SK-N-SH (cell line): ENCODE results near the gene RFX7.

Experiments used
- CTCF ChIP-seq: fragments of 200-600 bp; sonication (generic); IDR thresholded peaks from 2 replicates; pipeline ENCODE4 v1.6.1; 2017; ENCODE audit warnings: antibody characterized with exemption, mild to moderate bottlenecking, moderate library complexity
- EP300 ChIP-seq, 2 experiments: IDR thresholded peaks; 2 replicates each; pipeline versions ENCODE4 v1.4.0 to v1.6.1; 2012; ENCODE audit warnings: borderline replicate concordance in 1 of 2, low read depth in 1 of 2, low read length in 1 of 2
- EZH2phosphoT487 ChIP-seq: fragments of 200-600 bp; sonication (generic); IDR thresholded peaks from 2 replicates; pipeline ENCODE4 v1.6.1; 2017; ENCODE audit warnings: low read depth, mixed run types, mild to moderate bottlenecking, antibody characterized with exemption, moderate library complexity, borderline replicate concordance
- FOSL2 ChIP-seq: IDR thresholded peaks from 2 replicates; pipeline ENCODE4 v1.4.0; 2012; ENCODE audit warnings: low read depth, mild to moderate bottlenecking, moderate library complexity, borderline replicate concordance
- GABPA ChIP-seq: IDR thresholded peaks from 2 replicates; pipeline ENCODE4 v1.4.0; 2012; ENCODE audit warnings: low read depth, mild to moderate bottlenecking
- IRF3 ChIP-seq: fragments of 150-350 bp; IDR thresholded peaks from 2 replicates; pipeline ENCODE4 v1.6.1; 2016; ENCODE audit warnings: mild to moderate bottlenecking, low read depth, low read length
- JUND ChIP-seq: IDR thresholded peaks from 2 replicates; pipeline ENCODE4 v1.4.0; 2012
- NRF1 ChIP-seq: IDR thresholded peaks from 2 replicates; pipeline ENCODE4 v1.6.1; 2012; ENCODE audit warnings: low read depth, mild to moderate bottlenecking, low read length
- RAD21 ChIP-seq: IDR thresholded peaks from 2 replicates; pipeline ENCODE4 v1.6.1; 2012; ENCODE audit warnings: mild to moderate bottlenecking, low read length
- RCOR1 ChIP-seq: fragments of 150-350 bp; IDR thresholded peaks from 2 replicates; pipeline ENCODE4 v1.6.1; 2017; ENCODE audit warnings: antibody characterized with exemption, low read length
- YY1 ChIP-seq: IDR thresholded peaks from 2 replicates; pipeline ENCODE4 v1.4.0; 2012; ENCODE audit warnings: low read depth, mild to moderate bottlenecking
- ZBTB33 ChIP-seq: IDR thresholded peaks from 2 replicates; pipeline ENCODE4 v1.4.0; 2012; ENCODE audit warnings: low read depth, borderline replicate concordance

- no peak for TF ChIP-seq YY1
- TF ChIP-seq EP300 (IDR thresholded peaks at IDR 0.05; ENCODE audit: borderline replicate concordance in 1 of 2, low read depth in 1 of 2, low read length in 1 of 2): no peak
- no peak for TF ChIP-seq RAD21
- no peak for TF ChIP-seq CTCF
- no peak for TF ChIP-seq FOSL2
- no peak for TF ChIP-seq RCOR1
- TF ChIP-seq ZBTB33: no peak
- TF ChIP-seq NRF1: no peak
- TF ChIP-seq IRF3: no peak
- TF ChIP-seq EZH2phosphoT487: no peak
- no peak for TF ChIP-seq JUND
- TF ChIP-seq GABPA: no peak
Observed at GRCh38 chr15:56175788-56176187, 67.9 kb downstream of the RFX7 start.
